Fibroblast of lung (primary cell): ENCODE results near the gene RBM17. TPM values are rescaled to one million over a fixed set of nuclear protein-coding genes. Genes with fewer than 3 reads are reported as not detected.
"Not testable (repeated sequence)": the region's sequence is repeated elsewhere in the genome, so short reads cannot be mapped to it uniquely, and the experiment has no call there.

Source experiments
- DNase-seq, 2 donors: peaks; one replicate each; pipeline versions ENCODE4 v3.0.0 to v3.0.0-alpha.2; 2010; ENCODE audit warnings: low read depth in 2 of 2
- H2AFZ ChIP-seq: 2 replicates; pipeline ENCODE4 v1.5.1; 2012; ENCODE audit warnings: low read length, control low read depth, inconsistent platforms
- H3K27ac ChIP-seq: 2 replicates; pipeline ENCODE4 v1.5.1; 2011; ENCODE audit warnings: low read length, control low read depth; ENCODE audit not compliant: insufficient read depth
- H3K27me3 ChIP-seq: 2 replicates; pipeline ENCODE4 v1.5.1; 2011; ENCODE audit warnings: mild to moderate bottlenecking, low read length; ENCODE audit not compliant: control insufficient read depth, insufficient read depth
- H3K36me3 ChIP-seq: 2 replicates; pipeline ENCODE4 v1.5.1; 2011; ENCODE audit warnings: low read length; ENCODE audit not compliant: control insufficient read depth, insufficient read depth
- H3K4me1 ChIP-seq: 2 replicates; pipeline ENCODE4 v1.5.1; 2011; ENCODE audit warnings: low read length; ENCODE audit not compliant: control insufficient read depth, insufficient read depth; ENCODE audit errors: extremely low read depth
- H3K4me2 ChIP-seq: 2 replicates; pipeline ENCODE4 v1.5.1; 2011; ENCODE audit warnings: low read length, control low read depth; ENCODE audit not compliant: insufficient read depth; ENCODE audit errors: extremely low read depth
- H3K4me3 ChIP-seq, 4 experiments: fragments of 200-600 bp in 1 of 4; sonication (generic) in 1 of 4; replicated peaks in 1 of 4; 2 replicates each; pipeline ENCODE4 v1.5.1; 2011 to 2016; ENCODE audit warnings: low read length in 4 of 4, low read depth in 3 of 4, mild to moderate bottlenecking in 3 of 4, control low read depth in 2 of 4, inconsistent platforms in 1 of 4, mixed read lengths in 1 of 4; ENCODE audit not compliant: insufficient read depth in 1 of 4; ENCODE audit errors: control extremely low read depth in 1 of 4
- H3K79me2 ChIP-seq: 2 replicates; pipeline ENCODE4 v1.5.1; 2012; ENCODE audit warnings: mild to moderate bottlenecking, low read length, inconsistent platforms; ENCODE audit not compliant: control insufficient read depth, insufficient read depth
- H3K9ac ChIP-seq: 2 replicates; pipeline ENCODE4 v1.5.1; 2011; ENCODE audit warnings: mild to moderate bottlenecking, low read length, control low read depth; ENCODE audit not compliant: insufficient read depth
- H3K9me3 ChIP-seq: 2 replicates; pipeline ENCODE4 v1.5.1; 2012; ENCODE audit warnings: low read depth, low read length; ENCODE audit not compliant: control insufficient read depth, insufficient read depth
- H4K20me1 ChIP-seq: 2 replicates; pipeline ENCODE4 v1.5.1; 2011; ENCODE audit warnings: low read length; ENCODE audit not compliant: control insufficient read depth, insufficient read depth; ENCODE audit errors: extremely low read depth
- CTCF ChIP-seq, 2 donors: IDR thresholded peaks in 1 of 2; conservative IDR thresholded peaks in 1 of 2; 1 replicate in 1 of 2; 2 replicates in 1 of 2; pipeline ENCODE4 v1.5.1; 2011 to 2012; ENCODE audit warnings: low read length in 2 of 2, control low read depth in 1 of 2, inconsistent platforms in 1 of 2, low read depth in 1 of 2, mild to moderate bottlenecking in 1 of 2
- EZH2 ChIP-seq: IDR thresholded peaks from 2 replicates; pipeline ENCODE4 v1.5.1; 2012; ENCODE audit warnings: low read length, control low read depth, mild to moderate bottlenecking; ENCODE audit errors: missing control alignments
- polyA minus RNA-seq: library from RNA; depleted of rRNA, polyadenylated mRNA; stranded (reverse); fragments of >200 nt; gene quantifications from 2 replicates; pipeline ENCODE4 v1.2.3, GENCODE V29; 2011; ENCODE audit warnings: low replicate concordance
- polyA plus RNA-seq, 2 donors: library from polyadenylated mRNA; depleted of rRNA in 1 of 2; stranded (reverse) in 1 of 2; unstranded in 1 of 2; fragments of >200 nt; gene quantifications; 2 replicates each; pipeline ENCODE4 v1.2.1, GENCODE V29; 2011 to 2012; ENCODE audit warnings: missing spikeins in 1 of 2
- total RNA-seq: library from RNA; depleted of rRNA; stranded (reverse); fragments of >200 nt; gene quantifications from 2 replicates; pipeline ENCODE4 v1.2.1, GENCODE V29; 2014

The RBM17 gene
- total RNA-seq (46.1 and 56.8 TPM in 2 replicates), polyA plus RNA-seq (28.9 and 32.5 TPM in 2 replicates), polyA minus RNA-seq (11.5 and 20.2 TPM in 2 replicates)
- polyA plus RNA-seq (2012): 67.0 and 78.2 TPM in 2 replicates

GRCh38 chr10:6088721-6089333 lies at the start of gene RBM17:
RBM17 (plus strand) TSS chr10:6089034; CDS start chr10:6097066, 8,032 bp downstream.
- H3K4me1 ChIP-seq: peaks cover 6% of the 10 kb centered on the region
- peaks cover 49% of the 10 kb centered on the region for H3K79me2 ChIP-seq
- peak within 1 kb of the TSS; percentile 97 for H3K9ac ChIP-seq
- no peak for TF ChIP-seq EZH2
- peak; percentile 98 to 99 for TF ChIP-seq CTCF (conservative IDR thresholded peaks at IDR 0.05 in 1 of 2, IDR thresholded peaks at IDR 0.05 in 1 of 2; ENCODE audit: low read depth in 1 of 2, low read length in 2 of 2)
- peak within 1 kb of the TSS; percentile 99 for H3K4me2 ChIP-seq
- no peaks in the 10 kb centered on the region for H3K9me3 ChIP-seq
- DNase-seq: peak; percentile 93 to 98
- peak within 1 kb of the TSS; percentile 88 to 99 (median 95) for H3K4me3 ChIP-seq
- peaks cover 2% of the 10 kb centered on the region for H4K20me1 ChIP-seq
- H3K36me3 ChIP-seq: no peaks in the 10 kb centered on the region
- no peaks in the 10 kb centered on the region for H3K27me3 ChIP-seq
- H3K27ac ChIP-seq: peak within 1 kb of the TSS; percentile 85
- H2AFZ ChIP-seq: peak within 1 kb of the TSS; percentile 74

- Histone ChIP-seq H3K9me3 (no peaks in the 10 kb centered on the region), H4K20me1 (no peaks in the 10 kb centered on the region), H3K4me3 (no peak overlapping the region), H3K4me2 (no peak overlapping the region), H3K27ac (no peak overlapping the region), H3K27me3 (peaks cover 3% of the 10 kb centered on the region), H3K36me3 (no peaks in the 10 kb centered on the region), H3K4me1 (no peaks in the 10 kb centered on the region), H3K9ac (no peak overlapping the region), H3K79me2 (no peaks in the 10 kb centered on the region), H2AFZ (no peak overlapping the region)
- no peak for DNase-seq
- TF ChIP-seq CTCF (conservative IDR thresholded peaks at IDR 0.05 in 1 of 2, IDR thresholded peaks at IDR 0.05 in 1 of 2; ENCODE audit: low read depth in 1 of 2, low read length in 2 of 2): no peak
- TF ChIP-seq EZH2: no peak
These were observed 49.1 kb upstream of the RBM17 start for GRCh38 chr10:6039711-6040110.

GRCh38 chr10:6040205-6040604 lies 48.6 kb upstream of the RBM17 start:
- Histone ChIP-seq H3K4me2 (no peak overlapping the region), H3K9ac (no peak overlapping the region), H3K27me3 (peaks cover 3% of the 10 kb centered on the region), H3K79me2 (no peaks in the 10 kb centered on the region), H3K4me3 (no peak overlapping the region), H3K36me3 (no peaks in the 10 kb centered on the region), H2AFZ (no peak overlapping the region), H4K20me1 (no peaks in the 10 kb centered on the region), H3K4me1 (no peaks in the 10 kb centered on the region), H3K27ac (no peak overlapping the region), H3K9me3 (no peaks in the 10 kb centered on the region)
- DNase-seq: no peak
- TF ChIP-seq EZH2: no peak
- TF ChIP-seq CTCF (conservative IDR thresholded peaks at IDR 0.05 in 1 of 2, IDR thresholded peaks at IDR 0.05 in 1 of 2; ENCODE audit: low read depth in 1 of 2, low read length in 2 of 2): no peak

GRCh38 chr10:6043377-6043776 lies 45.5 kb upstream of the RBM17 start:
- DNase-seq, H3K36me3 ChIP-seq, H3K4me3 ChIP-seq, H3K9ac ChIP-seq, H3K4me1 ChIP-seq, H2AFZ ChIP-seq, H3K27me3 ChIP-seq, H3K79me2 ChIP-seq, H3K9me3 ChIP-seq, H3K4me2 ChIP-seq, H3K27ac ChIP-seq, H4K20me1 ChIP-seq: not testable (repeated sequence)
